HG03439 (cell line): ENCODE data around the gene GPR78.
"Not testable (repeated sequence)": the region's sequence is repeated elsewhere in the genome, so short reads cannot be mapped to it uniquely, and the experiment has no call there.

Experiments
- ATAC-seq: cut with Tn5 transposase; IDR thresholded peaks from one replicate; pipeline ENCODE4 v1.9.1; 2021; ENCODE audit warnings: mild to moderate bottlenecking, moderate library complexity; ENCODE audit not compliant: unreplicated experiment

The GPR78 gene

GRCh38 chr4:8614365-8615193 lies 34.4 kb downstream of the GPR78 start:
- ATAC-seq: no peak

GRCh38 chr4:8615366-8615765 lies 35.2 kb downstream of the GPR78 start:
- ATAC-seq: no peak

- no peak for ATAC-seq
Measured at GRCh38 chr4:8615921-8616787, 36.0 kb downstream of the GPR78 start.

- no peak for ATAC-seq
Measured at GRCh38 chr4:8616831-8617230, 36.6 kb downstream of the GPR78 start.

- no peak for ATAC-seq
Measured at GRCh38 chr4:8617486-8618040, 37.4 kb downstream of the GPR78 start.

- no peak for ATAC-seq
Measured at GRCh38 chr4:8618421-8618820, 38.2 kb downstream of the GPR78 start.

GRCh38 chr4:8618961-8619720 lies 38.9 kb downstream of the GPR78 start:
- no peak for ATAC-seq

- ATAC-seq: not testable (repeated sequence)
Measured at GRCh38 chr4:8621135-8621534, 40.9 kb downstream of the GPR78 start.

- not testable (repeated sequence) for ATAC-seq
Measured at GRCh38 chr4:8624601-8625272, 44.5 kb downstream of the GPR78 start.

GRCh38 chr4:8630240-8630905 lies 50.2 kb downstream of the GPR78 start:
- not testable (repeated sequence) for ATAC-seq

GRCh38 chr4:8631896-8632295 lies 51.7 kb downstream of the GPR78 start:
- not testable (repeated sequence) for ATAC-seq

GRCh38 chr4:8634773-8635172 lies 54.6 kb downstream of the GPR78 start:
- not testable (repeated sequence) for ATAC-seq

GRCh38 chr4:8635897-8636554 lies 55.8 kb downstream of the GPR78 start:
- not testable (repeated sequence) for ATAC-seq
